Fibroblast of villous mesenchyme (primary cell): ENCODE data around the gene STYX. TPM values are rescaled to one million over a fixed set of nuclear protein-coding genes. Genes with fewer than 3 reads are reported as not detected.

Experiments
- DNase-seq: peaks from one replicate; pipeline ENCODE4 v3.0.0-alpha.2; 2010; ENCODE audit warnings: low read depth
- H3K4me3 ChIP-seq: 2 replicates; pipeline ENCODE4 v1.5.1; 2011; ENCODE audit warnings: low read depth, mild to moderate bottlenecking, low read length
- CTCF ChIP-seq: IDR thresholded peaks from 2 replicates; pipeline ENCODE4 v1.5.1; 2012; ENCODE audit warnings: low read depth, mild to moderate bottlenecking, low read length; ENCODE audit not compliant: insufficient read depth
- total RNA-seq: library from RNA; depleted of rRNA; stranded (reverse); fragments of >200 nt; gene quantifications from 2 replicates; pipeline ENCODE4 v1.2.3, GENCODE V29; 2012

Gene STYX
- total RNA-seq, 1 donor, result 26.3 TPM

GRCh38 chr14:52793061-52793460 lies 63.1 kb downstream of the STYX start:
- no peak for TF ChIP-seq CTCF
- H3K4me3 ChIP-seq, result no peak overlapping the region
- peak; percentile 37 for DNase-seq

GRCh38 chr14:52797653-52798052 lies 67.7 kb downstream of the STYX start:
- DNase-seq, result no peak
- no peak overlapping the region for H3K4me3 ChIP-seq
- no peak for TF ChIP-seq CTCF

- no peak for DNase-seq
- H3K4me3 ChIP-seq, result no peak overlapping the region
- TF ChIP-seq CTCF, result no peak
Observed at GRCh38 chr14:52798826-52799225, 68.9 kb downstream of the STYX start.

GRCh38 chr14:52801014-52801712 lies 71.2 kb downstream of the STYX start:
- no peak for TF ChIP-seq CTCF
- H3K4me3 ChIP-seq, result no peak overlapping the region
- peak; percentile 55 for DNase-seq

- no peak for TF ChIP-seq CTCF
- H3K4me3 ChIP-seq, result no peak overlapping the region
- no peak for DNase-seq
Observed at GRCh38 chr14:52802597-52802996, 72.6 kb downstream of the STYX start.

- no peak overlapping the region for H3K4me3 ChIP-seq
- DNase-seq, result no peak
Observed at GRCh38 chr14:52806115-52806514, 76.1 kb downstream of the STYX start.

More at GRCh38 chr14:52806115-52806514, 76.1 kb downstream of the STYX start:
- TF ChIP-seq CTCF, result no peak
